ENCODE results near the gene BORCS5. TPM values are rescaled to one million over a fixed set of nuclear protein-coding genes. Genes with fewer than 3 reads are reported as not detected.

BORCS5 gene
- total RNA-seq, 1 experiment from 2014 or later = 13.9 TPM

GRCh38 chr12:12353276-12353675, 3.6 kb upstream of the BORCS5 start:
- H2BK15ac ChIP-seq (ENCODE audit: low read depth, low read length) = no peak overlapping the region
- Mint-ChIP-seq H3K4me3 (no peak overlapping the region), H3K4me1 (peaks cover 36 to 47% of the 10 kb centered on the region in 2 experiments), H3K27me3 (ENCODE audit: low read depth) (peaks cover 1% of the 10 kb centered on the region; the same call in 1 of the 2 replicates), H3K27ac (peak overlapping the region in 2 of 3 experiments; percentile 15 to 43; a peak in 2 of 7 replicates), H3K9me3 (no peaks in the 10 kb centered on the region; a peak in 1 of 5 replicates), H3K36me3 (ENCODE audit: insufficient read depth in 1 of 3, low read depth in 3 of 3) (no peaks in the 10 kb centered on the region; a peak in 1 of 7 replicates)
- H3K4ac ChIP-seq (ENCODE audit: low read depth, low read length) = no peak overlapping the region
- no peak overlapping the region for H2AK5ac ChIP-seq (ENCODE audit: insufficient read length, low read length)
- no peak overlapping the region for H2BK120ac ChIP-seq (ENCODE audit: low read depth, low read length, poor library complexity, severe bottlenecking)
- no peaks in the 10 kb centered on the region for H3K27me3 ChIP-seq (ENCODE audit: insufficient read depth, low read length)
- H2BK12ac ChIP-seq (ENCODE audit: insufficient read length, low read depth, low read length) = no peak overlapping the region
- H3K9me3 ChIP-seq (ENCODE audit: control insufficient read depth, low read depth, low read length) = no peaks in the 10 kb centered on the region
- H2BK5ac ChIP-seq (ENCODE audit: insufficient read length, low read length) = no peak overlapping the region
- H3K23ac ChIP-seq (ENCODE audit: insufficient read length, low read depth, low read length) = no peak overlapping the region
- H3K23me2 ChIP-seq (ENCODE audit: insufficient read length, low read depth, low read length, poor library complexity, severe bottlenecking) = peaks cover 10% of the 10 kb centered on the region
- no peak for TF ChIP-seq CTCF (conservative IDR thresholded peaks at IDR 0.05)
- H3K14ac ChIP-seq (ENCODE audit: insufficient read depth, low read length) = no peak overlapping the region
- DNase-seq = no peak
- no CpG with 5 or more reads among the region's 1 CpG for WGBS (ENCODE audit: extremely low coverage, insufficient read length, low lambda C conversion rate)
- H4K5ac ChIP-seq (ENCODE audit: insufficient read length, low read depth, low read length) = no peak overlapping the region
- no peak overlapping the region for H3K18ac ChIP-seq (ENCODE audit: insufficient read length, low read depth, low read length)
- no peak overlapping the region for H4K91ac ChIP-seq (ENCODE audit: insufficient read length, low read depth, low read length)
- H3K56ac ChIP-seq (ENCODE audit: insufficient read length, low read depth, low read length) = no peak overlapping the region
- H3K79me2 ChIP-seq (ENCODE audit: insufficient read depth, low read length) = no peaks in the 10 kb centered on the region
- no peak overlapping the region for H4K8ac ChIP-seq (replicated peaks; ENCODE audit: insufficient read length, low read depth, low read length)
- H3K27ac ChIP-seq (ENCODE audit: insufficient read length, low read depth, low read length) = no peak overlapping the region
- H3K79me1 ChIP-seq (ENCODE audit: insufficient read depth, low read depth, low read length, poor library complexity, severe bottlenecking) = no peaks in the 10 kb centered on the region
- no peak overlapping the region for H3T11ph ChIP-seq (ENCODE audit: low read length)
- H2BK20ac ChIP-seq (ENCODE audit: low read depth, low read length, poor library complexity, severe bottlenecking) = no peak overlapping the region
- H3K4me2 ChIP-seq (ENCODE audit: insufficient read depth, insufficient read length, low read length) = no peak overlapping the region
- H2AFZ ChIP-seq (ENCODE audit: low read length) = no peak overlapping the region
- H4K20me1 ChIP-seq (ENCODE audit: control insufficient read depth, insufficient read depth, insufficient read length) = no peaks in the 10 kb centered on the region
- no peaks in the 10 kb centered on the region for H3K4me1 ChIP-seq (ENCODE audit: insufficient read depth, low read length)
- H3K9ac ChIP-seq (ENCODE audit: extremely low read depth, insufficient read length, low read length) = no peak overlapping the region

Data from H9 (cell line).